ENCODE data around the gene SLC10A7. TPM values are rescaled to one million over a fixed set of nuclear protein-coding genes. Genes with fewer than 3 reads are reported as not detected.

SLC10A7 gene
- total and polyA plus RNA-seq, 10 of the 15 experiments (the other 5 are each of a cell fraction or from before 2014, with no cell fraction given): 4.6 to 23.7 (median 15.6) TPM

- intact Hi-C loops (cut with micrococcal nuclease; ENCODE audit: unreplicated experiment): no loop called here
- no peak overlapping the region for H3K4me2 ChIP-seq (ENCODE audit: control insufficient read depth, insufficient read depth)
- no peaks in the 10 kb centered on the region for H3K4me1 ChIP-seq (ENCODE audit: control insufficient read depth, insufficient read depth, low read length)
- FAIRE-seq: no peak
- no peaks in the 10 kb centered on the region for H4K20me1 ChIP-seq (ENCODE audit: control insufficient read depth, insufficient read depth)
- no peaks in the 10 kb centered on the region for H3K9me3 ChIP-seq (replicated peaks; ENCODE audit: control insufficient read depth, insufficient read depth, low read length)
- TF ChIP-seq POLR2AphosphoS2 (IDR thresholded peaks at IDR 0.05; ENCODE audit: low read depth, low read length) (no peak), DPF2 (IDR thresholded peaks at IDR 0.05) (no peak), MTA2 (IDR thresholded peaks at IDR 0.05; ENCODE audit: low read depth) (no peak), ASH2L (IDR thresholded peaks at IDR 0.05; ENCODE audit: borderline replicate concordance, low read depth) (no peak), JUNB (IDR thresholded peaks at IDR 0.05) (no peak), SIN3A (IDR thresholded peaks at IDR 0.05; ENCODE audit: low read depth, low read length) (no peak), SUZ12 (IDR thresholded peaks at IDR 0.05; ENCODE audit: unreplicated experiment) (no peak), CHD1 (IDR thresholded peaks at IDR 0.05; ENCODE audit: low read depth, low read length) (no peak)
- TF ChIP-seq, protein P1, sequence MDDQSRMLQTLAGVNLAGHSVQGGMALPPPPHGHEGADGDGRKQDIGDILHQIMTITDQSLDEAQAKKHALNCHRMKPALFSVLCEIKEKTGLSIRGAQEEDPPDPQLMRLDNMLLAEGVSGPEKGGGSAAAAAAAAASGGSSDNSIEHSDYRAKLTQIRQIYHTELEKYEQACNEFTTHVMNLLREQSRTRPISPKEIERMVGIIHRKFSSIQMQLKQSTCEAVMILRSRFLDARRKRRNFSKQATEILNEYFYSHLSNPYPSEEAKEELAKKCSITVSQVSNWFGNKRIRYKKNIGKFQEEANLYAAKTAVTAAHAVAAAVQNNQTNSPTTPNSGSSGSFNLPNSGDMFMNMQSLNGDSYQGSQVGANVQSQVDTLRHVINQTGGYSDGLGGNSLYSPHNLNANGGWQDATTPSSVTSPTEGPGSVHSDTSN (IDR thresholded peaks at IDR 0.05; ENCODE audit: insufficient replicate concordance, low read depth, low read length): no peak
- TF ChIP-seq, protein P2, sequence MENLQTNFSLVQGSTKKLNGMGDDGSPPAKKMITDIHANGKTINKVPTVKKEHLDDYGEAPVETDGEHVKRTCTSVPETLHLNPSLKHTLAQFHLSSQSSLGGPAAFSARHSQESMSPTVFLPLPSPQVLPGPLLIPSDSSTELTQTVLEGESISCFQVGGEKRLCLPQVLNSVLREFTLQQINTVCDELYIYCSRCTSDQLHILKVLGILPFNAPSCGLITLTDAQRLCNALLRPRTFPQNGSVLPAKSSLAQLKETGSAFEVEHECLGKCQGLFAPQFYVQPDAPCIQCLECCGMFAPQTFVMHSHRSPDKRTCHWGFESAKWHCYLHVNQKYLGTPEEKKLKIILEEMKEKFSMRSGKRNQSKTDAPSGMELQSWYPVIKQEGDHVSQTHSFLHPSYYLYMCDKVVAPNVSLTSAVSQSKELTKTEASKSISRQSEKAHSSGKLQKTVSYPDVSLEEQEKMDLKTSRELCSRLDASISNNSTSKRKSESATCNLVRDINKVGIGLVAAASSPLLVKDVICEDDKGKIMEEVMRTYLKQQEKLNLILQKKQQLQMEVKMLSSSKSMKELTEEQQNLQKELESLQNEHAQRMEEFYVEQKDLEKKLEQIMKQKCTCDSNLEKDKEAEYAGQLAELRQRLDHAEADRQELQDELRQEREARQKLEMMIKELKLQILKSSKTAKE (IDR thresholded peaks at IDR 0.05; ENCODE audit: low read depth, poor library complexity, severe bottlenecking): no peak
- TF ChIP-seq, protein P3, sequence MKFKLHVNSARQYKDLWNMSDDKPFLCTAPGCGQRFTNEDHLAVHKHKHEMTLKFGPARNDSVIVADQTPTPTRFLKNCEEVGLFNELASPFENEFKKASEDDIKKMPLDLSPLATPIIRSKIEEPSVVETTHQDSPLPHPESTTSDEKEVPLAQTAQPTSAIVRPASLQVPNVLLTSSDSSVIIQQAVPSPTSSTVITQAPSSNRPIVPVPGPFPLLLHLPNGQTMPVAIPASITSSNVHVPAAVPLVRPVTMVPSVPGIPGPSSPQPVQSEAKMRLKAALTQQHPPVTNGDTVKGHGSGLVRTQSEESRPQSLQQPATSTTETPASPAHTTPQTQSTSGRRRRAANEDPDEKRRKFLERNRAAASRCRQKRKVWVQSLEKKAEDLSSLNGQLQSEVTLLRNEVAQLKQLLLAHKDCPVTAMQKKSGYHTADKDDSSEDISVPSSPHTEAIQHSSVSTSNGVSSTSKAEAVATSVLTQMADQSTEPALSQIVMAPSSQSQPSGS (IDR thresholded peaks at IDR 0.05; ENCODE audit: low read length): no peak
- TF ChIP-seq, protein P4, sequence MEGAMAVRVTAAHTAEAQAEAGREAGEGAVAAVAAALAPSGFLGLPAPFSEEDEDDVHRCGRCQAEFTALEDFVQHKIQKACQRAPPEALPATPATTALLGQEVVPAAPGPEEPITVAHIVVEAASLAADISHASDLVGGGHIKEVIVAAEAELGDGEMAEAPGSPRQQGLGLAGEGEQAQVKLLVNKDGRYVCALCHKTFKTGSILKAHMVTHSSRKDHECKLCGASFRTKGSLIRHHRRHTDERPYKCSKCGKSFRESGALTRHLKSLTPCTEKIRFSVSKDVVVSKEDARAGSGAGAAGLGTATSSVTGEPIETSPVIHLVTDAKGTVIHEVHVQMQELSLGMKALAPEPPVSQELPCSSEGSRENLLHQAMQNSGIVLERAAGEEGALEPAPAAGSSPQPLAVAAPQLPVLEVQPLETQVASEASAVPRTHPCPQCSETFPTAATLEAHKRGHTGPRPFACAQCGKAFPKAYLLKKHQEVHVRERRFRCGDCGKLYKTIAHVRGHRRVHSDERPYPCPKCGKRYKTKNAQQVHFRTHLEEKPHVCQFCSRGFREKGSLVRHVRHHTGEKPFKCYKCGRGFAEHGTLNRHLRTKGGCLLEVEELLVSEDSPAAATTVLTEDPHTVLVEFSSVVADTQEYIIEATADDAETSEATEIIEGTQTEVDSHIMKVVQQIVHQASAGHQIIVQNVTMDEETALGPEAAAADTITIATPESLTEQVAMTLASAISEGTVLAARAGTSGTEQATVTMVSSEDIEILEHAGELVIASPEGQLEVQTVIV (IDR thresholded peaks at IDR 0.05; ENCODE audit: borderline replicate concordance, partially characterized antibody): no peak
- TF ChIP-seq, protein P5, sequence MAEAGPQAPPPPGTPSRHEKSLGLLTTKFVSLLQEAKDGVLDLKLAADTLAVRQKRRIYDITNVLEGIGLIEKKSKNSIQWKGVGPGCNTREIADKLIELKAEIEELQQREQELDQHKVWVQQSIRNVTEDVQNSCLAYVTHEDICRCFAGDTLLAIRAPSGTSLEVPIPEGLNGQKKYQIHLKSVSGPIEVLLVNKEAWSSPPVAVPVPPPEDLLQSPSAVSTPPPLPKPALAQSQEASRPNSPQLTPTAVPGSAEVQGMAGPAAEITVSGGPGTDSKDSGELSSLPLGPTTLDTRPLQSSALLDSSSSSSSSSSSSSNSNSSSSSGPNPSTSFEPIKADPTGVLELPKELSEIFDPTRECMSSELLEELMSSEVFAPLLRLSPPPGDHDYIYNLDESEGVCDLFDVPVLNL (IDR thresholded peaks at IDR 0.05; ENCODE audit: low read depth, low read length): no peak
- BruUV-seq (replicated peaks): no TSS peak
- WGBS (ENCODE audit: insufficient coverage, insufficient replicate concordance, low lambda C conversion rate, missing lambda C conversion rate): 94% methylated on average over 1 of the region's 1 CpG
- H3K27ac ChIP-seq (ENCODE audit: control insufficient read depth, insufficient read depth): no peak overlapping the region
- ChIA-PET SMC1A (ENCODE audit: uncharacterized antibody, unreplicated experiment) (interaction anchor here (0.6 to 1.7 kb wide), 12 partner anchors 12 to 710 kb away, joined by 3 to 6 read pairs (median 3); no protein-coding TSS in a partner anchor), RAD21 (ENCODE audit: unreplicated experiment) (no interaction called here), POLR2A (interaction anchor here (1.0 kb wide), 2 partner anchors 22 to 85 kb away, joined by 3 read pairs; no protein-coding TSS in a partner anchor), CTCF (interaction anchor here (0.6 to 1.8 kb wide), 5 partner anchors 11 to 163 kb away, joined by 3 to 7 read pairs (median 3); no protein-coding TSS in a partner anchor)
- no peak for ATAC-seq
- no peak overlapping the region for H2AFZ ChIP-seq (ENCODE audit: control insufficient read depth, low read depth, low read length)
- H3K36me3 ChIP-seq (ENCODE audit: control insufficient read depth in 2 of 2, insufficient read depth in 2 of 2, low read length in 1 of 2): no peaks in the 10 kb centered on the region
- H3K27me3 ChIP-seq (replicated peaks in 1 of 2; ENCODE audit: control insufficient read depth in 2 of 2, insufficient read depth in 2 of 2, low read length in 1 of 2): no peaks in the 10 kb centered on the region
- H3K9ac ChIP-seq (ENCODE audit: control insufficient read depth, insufficient read depth, low read length): no peak overlapping the region
- no peak for DNase-seq (ENCODE audit: low read depth, low spot score)
- no peaks in the 10 kb centered on the region for H3K79me2 ChIP-seq (ENCODE audit: control insufficient read depth, insufficient read depth, low read length)
- in situ Hi-C loops (cut with MboI): no loop called here
- no peak overlapping the region for H3K4me3 ChIP-seq
Measured at GRCh38 chr4:146389561-146389960, 132.2 kb downstream of the SLC10A7 start.
